OCI-LY1 (cell line): ENCODE results near the gene NR1H3.

Experiments
- EZH2 ChIP-seq: fragments of 200-600 bp; sonication (generic), shearing (Covaris generic); IDR thresholded peaks from 2 replicates; pipeline ENCODE4 v1.8.0; 2017; ENCODE audit warnings: borderline replicate concordance, mixed run types, mild to moderate bottlenecking, antibody characterized with exemption, low read length, moderate library complexity, mixed read lengths
- TF ChIP-seq, protein P1 (sequence below): fragments of 200-600 bp; sonication (generic), shearing (Covaris generic); IDR thresholded peaks from 2 replicates; pipeline ENCODE4 v1.5.1; 2017; ENCODE audit warnings: mild to moderate bottlenecking, antibody characterized with exemption, low read length, moderate library complexity, mixed read lengths

DNA sequence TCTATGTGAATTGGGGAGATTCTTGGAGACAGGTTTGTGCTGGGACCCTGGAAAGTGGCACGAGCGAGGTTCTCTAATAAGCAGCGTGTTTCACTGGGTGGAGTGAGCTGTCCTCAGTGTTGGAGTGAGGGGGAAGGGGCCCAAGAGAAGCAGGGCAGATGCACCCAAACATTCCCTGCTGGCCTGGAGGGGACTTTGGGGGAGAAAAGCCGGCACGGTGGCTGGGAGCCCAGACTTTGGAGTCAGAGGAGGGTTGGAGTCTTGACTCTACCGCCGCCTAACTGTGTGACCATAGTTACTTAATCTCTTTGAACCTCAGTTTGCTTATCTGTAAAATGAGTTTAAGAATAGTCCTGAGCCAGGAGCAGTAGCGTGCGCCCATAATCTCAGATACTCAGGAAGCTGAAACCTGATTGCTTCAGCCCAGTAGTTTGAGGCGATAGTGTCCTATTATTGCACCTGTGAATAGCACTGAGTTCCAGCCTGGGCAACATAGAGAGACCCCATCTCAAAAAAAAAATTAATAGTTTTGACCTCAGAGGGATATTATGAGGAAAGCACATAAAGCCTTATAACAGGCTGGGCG lies 614 bp downstream of the NR1H3 start:
- no peak for TF ChIP-seq EZH2
- TF ChIP-seq, protein P1, sequence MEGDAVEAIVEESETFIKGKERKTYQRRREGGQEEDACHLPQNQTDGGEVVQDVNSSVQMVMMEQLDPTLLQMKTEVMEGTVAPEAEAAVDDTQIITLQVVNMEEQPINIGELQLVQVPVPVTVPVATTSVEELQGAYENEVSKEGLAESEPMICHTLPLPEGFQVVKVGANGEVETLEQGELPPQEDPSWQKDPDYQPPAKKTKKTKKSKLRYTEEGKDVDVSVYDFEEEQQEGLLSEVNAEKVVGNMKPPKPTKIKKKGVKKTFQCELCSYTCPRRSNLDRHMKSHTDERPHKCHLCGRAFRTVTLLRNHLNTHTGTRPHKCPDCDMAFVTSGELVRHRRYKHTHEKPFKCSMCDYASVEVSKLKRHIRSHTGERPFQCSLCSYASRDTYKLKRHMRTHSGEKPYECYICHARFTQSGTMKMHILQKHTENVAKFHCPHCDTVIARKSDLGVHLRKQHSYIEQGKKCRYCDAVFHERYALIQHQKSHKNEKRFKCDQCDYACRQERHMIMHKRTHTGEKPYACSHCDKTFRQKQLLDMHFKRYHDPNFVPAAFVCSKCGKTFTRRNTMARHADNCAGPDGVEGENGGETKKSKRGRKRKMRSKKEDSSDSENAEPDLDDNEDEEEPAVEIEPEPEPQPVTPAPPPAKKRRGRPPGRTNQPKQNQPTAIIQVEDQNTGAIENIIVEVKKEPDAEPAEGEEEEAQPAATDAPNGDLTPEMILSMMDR: no peak
